ENCODE results near the gene RIT2. TPM values are rescaled to one million over a fixed set of nuclear protein-coding genes. Genes with fewer than 3 reads are reported as not detected.

Gene RIT2
- polyA plus RNA-seq, 2 of the 4 experiments (the other 2 are of a cell fraction) = not detected

GRCh38 chr18:42778445-42779042, 336.9 kb downstream of the RIT2 start:
- DNase-seq (ENCODE audit: low read depth in 1 of 2, low spot score in 1 of 2) = no peak
- WGBS (ENCODE audit: missing lambda C conversion rate) = 19% methylated on average over 4 of the region's 4 CpGs
- Histone ChIP-seq H3K4me3 (no peak overlapping the region), H3K27ac (no peak overlapping the region), H3K4me1 (no peaks in the 10 kb centered on the region), H3K4me2 (no peak overlapping the region), H3K9me3 (no peaks in the 10 kb centered on the region; the same call in 2 of the 3 replicates)
- CTCF ChIA-PET = no interaction called here
- TF ChIP-seq CBX2 (IDR thresholded peaks at IDR 0.05; ENCODE audit: borderline replicate concordance, low read depth) = no peak
- TF ChIP-seq CHD2 (IDR thresholded peaks at IDR 0.05; ENCODE audit: low read length, partially characterized antibody) = no peak
- no peak for TF ChIP-seq FOSL2 (IDR thresholded peaks at IDR 0.05)
- no peak for TF ChIP-seq FOSL2 (CRISPR knock-in tag; IDR thresholded peaks at IDR 0.05)
- TF ChIP-seq CTCF (IDR thresholded peaks at IDR 0.05) = no peak
- no peak for TF ChIP-seq HDAC2 (IDR thresholded peaks at IDR 0.05)
- TF ChIP-seq CEBPB (IDR thresholded peaks at IDR 0.05) = no peak
- no peak for TF ChIP-seq EHMT2 (IDR thresholded peaks at IDR 0.05; ENCODE audit: low read depth)
- no peak for TF ChIP-seq E2F6 (IDR thresholded peaks at IDR 0.05; ENCODE audit: borderline replicate concordance, low read depth)
- TF ChIP-seq NR3C1 (IDR thresholded peaks at IDR 0.05) = no peak
- no peak for TF ChIP-seq POLR2AphosphoS2 (conservative IDR thresholded peaks at IDR 0.05; ENCODE audit: low read length)
- TF ChIP-seq HOXB5 (CRISPR knock-in tag; IDR thresholded peaks at IDR 0.05) = no peak
- TF ChIP-seq NFE2L2 (conservative IDR thresholded peaks at IDR 0.05; ENCODE audit: low read length) = no peak
- no peak for TF ChIP-seq MYC (IDR thresholded peaks at IDR 0.05; ENCODE audit: borderline replicate concordance, low read length)
- no peak for TF ChIP-seq HEYL (CRISPR knock-in tag; IDR thresholded peaks at IDR 0.05)
- no peak for TF ChIP-seq ZSCAN20 (CRISPR knock-in tag; IDR thresholded peaks at IDR 0.05)
- no peak for TF ChIP-seq BHLHE40 (IDR thresholded peaks at IDR 0.05; ENCODE audit: low read depth, low read length)
- TF ChIP-seq REST (IDR thresholded peaks at IDR 0.05) = no peak
- no peak for TF ChIP-seq NPAS2 (CRISPR knock-in tag; IDR thresholded peaks at IDR 0.05; ENCODE audit: borderline replicate concordance)
- TF ChIP-seq ZFP36 (IDR thresholded peaks at IDR 0.05; ENCODE audit: borderline replicate concordance, partially characterized antibody) = no peak
- no peak for TF ChIP-seq KDM1A (IDR thresholded peaks at IDR 0.05; ENCODE audit: low read depth)
- ATAC-seq = no peak
- POLR2A ChIA-PET = no interaction called here
- no peak for FAIRE-seq

GRCh38 chr18:42778024-42778423, 337.5 kb downstream of the RIT2 start:
- no peaks in the 10 kb centered on the region; the same call in 2 of the 3 replicates for H3K9me3 ChIP-seq
- POLR2A ChIA-PET = no interaction called here
- no peak overlapping the region for H3K27ac ChIP-seq
- ATAC-seq = no peak
- H3K4me1 ChIP-seq = no peaks in the 10 kb centered on the region
- TF ChIP-seq GATA3 (IDR thresholded peaks at IDR 0.05; ENCODE audit: borderline replicate concordance) (no peak), NR3C1 (IDR thresholded peaks at IDR 0.05) (no peak), NPAS2 (CRISPR knock-in tag; IDR thresholded peaks at IDR 0.05; ENCODE audit: borderline replicate concordance) (no peak), HMGXB4 (CRISPR knock-in tag; IDR thresholded peaks at IDR 0.05; ENCODE audit: borderline replicate concordance) (no peak), ZC3H11A (IDR thresholded peaks at IDR 0.05) (no peak), HOXA7 (CRISPR knock-in tag; IDR thresholded peaks at IDR 0.05) (no peak)
- DNase-seq (ENCODE audit: low read depth in 1 of 2, low spot score in 1 of 2) = no peak
- no peak for FAIRE-seq
- H3K4me2 ChIP-seq = no peak overlapping the region
- no peak overlapping the region for H3K4me3 ChIP-seq
- CTCF ChIA-PET = no interaction called here
